T-cell (primary cell): Measurements from ENCODE around the gene CARS2. TPM values are rescaled to one million over a fixed set of nuclear protein-coding genes. Genes with fewer than 3 reads are reported as not detected.

Source experiments
- ATAC-seq, 4 experiments: fragments of 200-7000 bp in 3 of 4; fragments of 150-1000 bp in 1 of 4; cut with Tn5 transposase; replicated peaks in 1 of 4; 1 replicate in 3 of 4; 2 replicates in 1 of 4; pipeline ENCODE4 v1.10.0; 2021; ENCODE audit warnings: moderate library complexity in 3 of 4, mild to moderate bottlenecking in 2 of 4, moderate number of reproducible peaks in 1 of 4
- CTCF ChIA-PET, 2 donors: fragments of 300-600 bp; sonication (Branson Sonifier 250); formaldehyde crosslinking; loops; one replicate each; lab custom pipeline; 2022; ENCODE audit warnings: antibody characterized with exemption in 2 of 2; lab: Charles Lee
- POLR2A ChIA-PET, 2 donors: fragments of 300-600 bp; sonication (Branson Sonifier 250); formaldehyde crosslinking; loops; one replicate each; lab custom pipeline; 2022; ENCODE audit warnings: antibody characterized with exemption in 2 of 2; lab: Charles Lee
- DNase-seq, 35 experiments: peaks; one replicate each; pipeline versions ENCODE4 v3.0.0 to v3.0.0-alpha.2; 2013 to 2023
- H3K27ac ChIP-seq: one replicate; pipeline ENCODE4 v1.5.1; 2013; ENCODE audit warnings: low read length
- H3K27me3 ChIP-seq, 2 experiments: replicated peaks in 1 of 2; 1 replicate in 1 of 2; 2 replicates in 1 of 2; pipeline versions ENCODE4 v1.6.1 to v1.7.0; 2013; ENCODE audit warnings: low read length in 1 of 2, mixed read lengths in 1 of 2; ENCODE audit not compliant: control insufficient read depth in 2 of 2, insufficient read depth in 2 of 2; ENCODE audit errors: extremely low read depth in 1 of 2
- H3K36me3 ChIP-seq, 2 donors: 1 replicate in 1 of 2; 2 replicates in 1 of 2; pipeline versions ENCODE4 v1.6.1 to v1.7.0; 2013; ENCODE audit warnings: low read length in 1 of 2; ENCODE audit not compliant: control insufficient read depth in 2 of 2, insufficient read depth in 1 of 2; ENCODE audit errors: extremely low read depth in 1 of 2
- H3K4me1 ChIP-seq, 2 experiments: 1 replicate in 1 of 2; 2 replicates in 1 of 2; pipeline versions ENCODE4 v1.6.1 to v1.7.0; 2013; ENCODE audit warnings: low read length in 2 of 2, mixed read lengths in 1 of 2; ENCODE audit not compliant: insufficient read depth in 2 of 2, control insufficient read depth in 1 of 2; ENCODE audit errors: extremely low read depth in 1 of 2
- H3K4me3 ChIP-seq, 2 donors: 1 replicate in 1 of 2; 2 replicates in 1 of 2; pipeline versions ENCODE4 v1.5.1 to v1.7.0; 2013; ENCODE audit warnings: mild to moderate bottlenecking in 2 of 2, low read length in 1 of 2, moderate library complexity in 1 of 2; ENCODE audit not compliant: control insufficient read depth in 1 of 2; ENCODE audit errors: extremely low read depth in 1 of 2
- H3K9me3 ChIP-seq: 2 replicates; pipeline ENCODE4 v1.7.0; 2013
- H3K27ac Mint-ChIP-seq, 2 donors: one replicate each; pipeline ENCODE4 v1.8.0; 2020 to 2021; ENCODE audit warnings: mild to moderate bottlenecking in 2 of 2, mixed read lengths in 2 of 2
- H3K27me3 Mint-ChIP-seq, 2 donors: one replicate each; pipeline ENCODE4 v1.8.0; 2021 to 2022; ENCODE audit warnings: mixed read lengths in 2 of 2
- H3K36me3 Mint-ChIP-seq: one replicate; pipeline ENCODE4 v1.8.0; 2021; ENCODE audit warnings: mixed read lengths
- H3K4me1 Mint-ChIP-seq, 3 donors: one replicate each; pipeline ENCODE4 v1.8.0; 2020 to 2022; ENCODE audit warnings: mixed read lengths in 3 of 3, mild to moderate bottlenecking in 1 of 3
- H3K4me3 Mint-ChIP-seq, 3 donors: one replicate each; pipeline ENCODE4 v1.8.0; 2020 to 2022; ENCODE audit warnings: mild to moderate bottlenecking in 3 of 3, mixed read lengths in 3 of 3, moderate library complexity in 3 of 3
- H3K9me3 Mint-ChIP-seq, 3 donors: one replicate each; pipeline ENCODE4 v1.8.0; 2020 to 2022; ENCODE audit warnings: mixed read lengths in 3 of 3
- WGBS: methylation state at CpG from one replicate; pipeline ENCODE4 v1.1.5; 2013; ENCODE audit warnings: missing lambda C conversion rate; ENCODE audit not compliant: insufficient coverage; 5-methylcytosine and 5-hydroxymethylcytosine counted together
- total RNA-seq, 35 experiments: library from RNA in 6 of 35; stranded (reverse) in 6 of 35; fragments of 120-200 nt in 1 of 35; gene quantifications; one replicate each; pipeline versions ENCODE4 v1.2.1 to v1.2.4 and lab custom pipeline; 2013 to 2026

The CARS2 gene
- total RNA-seq, 5 donors from 2014 or later (not counting 1 experiment from before 2014, with no cell fraction given): 74.2 to 102 (median 85.4) TPM

DNA sequence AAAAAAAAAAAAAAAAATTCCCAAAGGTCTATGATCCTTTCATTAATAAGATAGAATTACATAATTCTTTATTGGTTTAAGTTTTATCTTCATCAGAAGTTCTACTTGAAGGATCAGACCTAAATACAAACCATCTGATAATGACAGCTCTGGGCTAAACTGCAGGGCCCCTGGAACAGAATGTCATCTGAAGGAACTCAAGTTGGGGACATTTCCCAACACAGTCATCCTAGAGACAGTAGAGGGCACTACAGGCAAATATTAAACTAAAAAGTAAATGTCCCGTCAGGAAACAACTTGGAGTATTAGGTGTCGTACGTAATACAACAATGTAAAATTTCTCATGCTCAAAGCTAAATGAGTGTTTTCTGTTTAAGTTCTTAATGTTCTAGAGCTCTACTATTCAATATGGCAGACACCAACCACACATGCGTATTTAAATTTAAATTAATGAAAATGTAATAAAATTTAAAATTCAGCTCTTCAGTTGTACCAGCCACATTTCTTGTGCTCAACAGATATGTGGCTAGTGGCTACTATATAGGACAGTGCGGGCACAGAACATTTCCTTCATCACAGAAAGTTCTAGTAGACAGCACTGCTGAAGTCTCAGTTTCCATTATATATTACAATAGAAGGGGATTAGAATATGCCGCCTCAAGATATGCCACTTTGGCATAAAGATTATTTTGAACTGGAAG is 112.3 kb downstream of the CARS2 start:
- DNase-seq: peak in 2 of 35 experiments; percentile 3 to 61

DNA sequence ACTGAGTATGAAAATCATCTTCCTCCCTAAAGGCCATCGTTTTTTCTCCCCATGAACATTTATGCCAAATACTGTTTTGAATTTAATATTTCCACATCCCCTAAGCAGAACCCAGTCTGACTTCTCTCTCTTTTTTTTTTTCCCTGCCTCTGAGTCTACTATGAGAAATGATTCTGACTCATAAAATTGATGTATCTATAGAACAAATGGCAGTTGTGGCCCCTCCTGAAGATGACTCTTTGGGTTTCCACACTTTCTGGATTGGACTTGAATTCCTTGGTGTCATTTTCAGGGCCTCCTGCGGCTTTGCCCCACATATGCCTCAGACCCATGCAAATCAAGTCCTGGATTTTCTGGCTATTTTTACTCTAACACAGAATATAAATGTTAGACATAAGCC is 113.3 kb downstream of the CARS2 start:
- Mint-ChIP-seq H3K27me3 (peaks cover 0 to 5% of the 10 kb centered on the region in 2 donors), H3K36me3 (no peaks in the 10 kb centered on the region), H3K27ac (no peak overlapping the region), H3K9me3 (no peaks in the 10 kb centered on the region), H3K4me1 (peaks cover 0 to 2% (median 0%) of the 10 kb centered on the region in 3 donors), H3K4me3 (no peak overlapping the region)
- H3K27me3 ChIP-seq: peaks cover 0 to 8% of the 10 kb centered on the region in 2 experiments
- no peak overlapping the region for H3K27ac ChIP-seq
- no peaks in the 10 kb centered on the region for H3K36me3 ChIP-seq
- ChIA-PET POLR2A (no interaction called here), CTCF (interaction anchor here in 1 of 2 donors (0.7 kb wide), 1 partner anchor 250 kb away, joined by 4 read pairs; no protein-coding TSS in a partner anchor)
- WGBS: no CpG with 5 or more reads among the region's 2 CpGs
- DNase-seq: no peak
- H3K4me3 ChIP-seq: no peak overlapping the region
- no peak for ATAC-seq
- no peaks in the 10 kb centered on the region for H3K4me1 ChIP-seq
- H3K9me3 ChIP-seq: no peaks in the 10 kb centered on the region

More for the DNA sequence above, 112.3 kb downstream of the CARS2 start:
- Histone ChIP-seq H3K27me3 (peaks cover 0 to 8% of the 10 kb centered on the region in 2 experiments), H3K4me3 (no peak overlapping the region), H3K9me3 (no peaks in the 10 kb centered on the region), H3K27ac (no peak overlapping the region), H3K4me1 (no peaks in the 10 kb centered on the region), H3K36me3 (no peaks in the 10 kb centered on the region)
- H3K4me3 Mint-ChIP-seq: no peak overlapping the region
- no peaks in the 10 kb centered on the region for H3K9me3 Mint-ChIP-seq
- H3K27me3 Mint-ChIP-seq: peaks cover 0 to 5% of the 10 kb centered on the region in 2 donors
- POLR2A ChIA-PET: no interaction called here
- no CpG with 5 or more reads among the region's 6 CpGs for WGBS
- H3K4me1 Mint-ChIP-seq: peaks cover 0 to 2% (median 0%) of the 10 kb centered on the region in 3 donors
- CTCF ChIA-PET: interaction anchor here in 1 of 2 donors (0.5 to 0.7 kb wide), 3 partner anchors 108 to 548 kb away, joined by 3 to 4 read pairs (median 3); no protein-coding TSS in a partner anchor
- H3K27ac Mint-ChIP-seq: no peak overlapping the region
- no peaks in the 10 kb centered on the region for H3K36me3 Mint-ChIP-seq
- ATAC-seq: peak in 3 of 4 experiments; percentile 30 to 69 (median 61)

Other genes with a start within 250 kb of the CARS2 start
- gene RAB20, start 144.4 kb downstream of the CARS2 start, total RNA-seq: 1 to 10 TPM in 4 of 5 donors, under 1 TPM in 1; 0.47 to 3.1 (median 2.1) TPM
- gene NAXD, start 90.6 kb downstream of the CARS2 start, total RNA-seq: 10 to 100 TPM; 22.2 to 34.3 (median 29.2) TPM
- 10 to 100 TPM in 4 of 5 donors, 1 to 10 TPM in 1; 9.9 to 29.4 (median 25.8) TPM for gene ING1, start 7.6 kb upstream of the CARS2 start, total RNA-seq
- 100 to 1,000 TPM in 3 of 5 donors, 10 to 100 TPM in 2; 93.7 to 133 (median 104) TPM for gene ANKRD10, start 209.0 kb upstream of the CARS2 start, total RNA-seq